ENCODE results near the gene SGK1. TPM values are rescaled to one million over a fixed set of nuclear protein-coding genes. Genes with fewer than 3 reads are reported as not detected.
"Not testable (repeated sequence)": the region's sequence is repeated elsewhere in the genome, so short reads cannot be mapped to it uniquely, and the experiment has no call there.

SGK1 gene
- total and polyA plus RNA-seq, 2 experiments from 2014 or later = 145 to 161 TPM

GRCh38 chr6:134322216-134322615 is 4.3 kb upstream of the SGK1 start:
- 81% methylated on average over 2 of the region's 2 CpGs for WGBS (ENCODE audit: low lambda C conversion rate, missing lambda C conversion rate)
- no peak overlapping the region for H3K4me3 ChIP-seq
- no peaks in the 10 kb centered on the region for H3K9me3 ChIP-seq (ENCODE audit: low read depth)
- no peak overlapping the region for H3K27ac ChIP-seq
- no peaks in the 10 kb centered on the region for H3K4me1 ChIP-seq (ENCODE audit: insufficient read depth)
- H3K9me2 ChIP-seq (replicated peaks; ENCODE audit: insufficient read depth) = no peaks in the 10 kb centered on the region
- H3K4me2 ChIP-seq = no peak overlapping the region
- DNase-seq (ENCODE audit: low spot score) = no peak
- H3K36me3 ChIP-seq (replicated peaks; ENCODE audit: insufficient read depth, low read depth) = no peaks in the 10 kb centered on the region
- no peaks in the 10 kb centered on the region for H3K79me2 ChIP-seq
- no peak overlapping the region for H2AFZ ChIP-seq
- no peak for TF ChIP-seq EZH2 (IDR thresholded peaks at IDR 0.05; ENCODE audit: borderline replicate concordance)
- TF ChIP-seq EZH2phosphoT487 (IDR thresholded peaks at IDR 0.05; ENCODE audit: low read depth, severe bottlenecking, unreplicated experiment) = no peak
- TF ChIP-seq CTCF (IDR thresholded peaks at IDR 0.05; ENCODE audit: poor library complexity) = no peak
- H3K27me3 ChIP-seq = peaks cover 24% of the 10 kb centered on the region
- H4K20me1 ChIP-seq (ENCODE audit: insufficient read depth, poor library complexity, severe bottlenecking) = no peaks in the 10 kb centered on the region

GRCh38 chr6:134321246-134321645 is 3.3 kb upstream of the SGK1 start:
- H3K27me3 ChIP-seq = peaks cover 34% of the 10 kb centered on the region
- H3K9me2 ChIP-seq (replicated peaks; ENCODE audit: insufficient read depth) = no peaks in the 10 kb centered on the region
- no peaks in the 10 kb centered on the region for H3K9me3 ChIP-seq (ENCODE audit: low read depth)
- no peaks in the 10 kb centered on the region for H4K20me1 ChIP-seq (ENCODE audit: insufficient read depth, poor library complexity, severe bottlenecking)
- H3K79me2 ChIP-seq = no peaks in the 10 kb centered on the region
- H3K27ac ChIP-seq = no peak overlapping the region
- H3K4me3 ChIP-seq = no peak overlapping the region
- 91% methylated on average over 3 of the region's 3 CpGs for WGBS (ENCODE audit: low lambda C conversion rate, missing lambda C conversion rate)
- H2AFZ ChIP-seq = no peak overlapping the region
- H3K36me3 ChIP-seq (replicated peaks; ENCODE audit: insufficient read depth, low read depth) = no peaks in the 10 kb centered on the region
- no peak overlapping the region for H3K4me2 ChIP-seq
- DNase-seq (ENCODE audit: low spot score) = no peak
- no peaks in the 10 kb centered on the region for H3K4me1 ChIP-seq (ENCODE audit: insufficient read depth)
- TF ChIP-seq EZH2phosphoT487 (IDR thresholded peaks at IDR 0.05; ENCODE audit: low read depth, severe bottlenecking, unreplicated experiment) = no peak
- no peak for TF ChIP-seq EZH2 (IDR thresholded peaks at IDR 0.05; ENCODE audit: borderline replicate concordance)
- TF ChIP-seq CTCF (IDR thresholded peaks at IDR 0.05; ENCODE audit: poor library complexity) = no peak

- not testable (repeated sequence) for H4K20me1 ChIP-seq (ENCODE audit: insufficient read depth, poor library complexity, severe bottlenecking); H3K9me2 ChIP-seq (replicated peaks; ENCODE audit: insufficient read depth); H3K79me2 ChIP-seq; H3K4me2 ChIP-seq; H3K4me1 ChIP-seq (ENCODE audit: insufficient read depth); H3K27ac ChIP-seq; H3K4me3 ChIP-seq; H2AFZ ChIP-seq; H3K36me3 ChIP-seq (replicated peaks; ENCODE audit: insufficient read depth, low read depth); H3K9me3 ChIP-seq (ENCODE audit: low read depth); DNase-seq (ENCODE audit: low spot score)
- WGBS (ENCODE audit: low lambda C conversion rate, missing lambda C conversion rate) = 88% methylated on average over 2 of the region's 2 CpGs
- H3K27me3 ChIP-seq = peaks cover 42% of the 10 kb centered on the region
Measured at GRCh38 chr6:134319686-134320085, 1.8 kb upstream of the SGK1 start.

- no peak for TF ChIP-seq EZH2phosphoT487 (IDR thresholded peaks at IDR 0.05; ENCODE audit: low read depth, severe bottlenecking, unreplicated experiment)
- no peak for TF ChIP-seq CTCF (IDR thresholded peaks at IDR 0.05; ENCODE audit: poor library complexity)
- TF ChIP-seq EZH2 (IDR thresholded peaks at IDR 0.05; ENCODE audit: borderline replicate concordance) = no peak
- 91% methylated on average over 1 of the region's 1 CpG for WGBS (ENCODE audit: low lambda C conversion rate, missing lambda C conversion rate)
- H3K9me3 ChIP-seq (ENCODE audit: low read depth) = no peaks in the 10 kb centered on the region
- H2AFZ ChIP-seq = no peak overlapping the region
- no peaks in the 10 kb centered on the region for H4K20me1 ChIP-seq (ENCODE audit: insufficient read depth, poor library complexity, severe bottlenecking)
- H3K4me2 ChIP-seq = no peak overlapping the region
- no peak overlapping the region for H3K4me3 ChIP-seq
- H3K27me3 ChIP-seq = peaks cover 42% of the 10 kb centered on the region
- H3K4me1 ChIP-seq (ENCODE audit: insufficient read depth) = no peaks in the 10 kb centered on the region
- H3K27ac ChIP-seq = no peak overlapping the region
- DNase-seq (ENCODE audit: low spot score) = no peak
- H3K79me2 ChIP-seq = no peaks in the 10 kb centered on the region
- H3K36me3 ChIP-seq (replicated peaks; ENCODE audit: insufficient read depth, low read depth) = no peaks in the 10 kb centered on the region
- no peaks in the 10 kb centered on the region for H3K9me2 ChIP-seq (replicated peaks; ENCODE audit: insufficient read depth)
Measured at GRCh38 chr6:134318974-134319281, 1.0 kb upstream of the SGK1 start.

All from hepatocyte (in vitro differentiated cells).